C4-2B (cell line): ENCODE results near the gene CCSER2.

Source experiments
- CTCF ChIP-seq: fragments of 450-650 bp; conservative IDR thresholded peaks from 2 replicates; pipeline ENCODE4 v1.5.1; 2017; ENCODE audit warnings: mild to moderate bottlenecking
- ZFX ChIP-seq: fragments of 450-650 bp; IDR thresholded peaks from 2 replicates; pipeline ENCODE4 v1.6.1; 2017

- TF ChIP-seq CTCF, result no peak
- TF ChIP-seq ZFX, result no peak
Observed at GRCh38 chr10:84546609-84547008, 218.2 kb downstream of the CCSER2 start.
